HCT116 (cell line): Measurements from ENCODE around the gene BRMS1. TPM values are rescaled to one million over a fixed set of nuclear protein-coding genes. Genes with fewer than 3 reads are reported as not detected.

Experiments
- ATAC-seq: fragments of 200-7000 bp; cut with Tn5 transposase; 2 replicates; pipeline ENCODE4 v1.9.1; 2020; ENCODE audit warnings: mild to moderate bottlenecking, moderate library complexity
- BruUV-seq: library from RNA; stranded (reverse); fragments of 400-500 nt; replicated peaks from 2 replicates; lab custom pipeline; 2021; lab: Mats Ljungman, UMichigan
- CTCF ChIA-PET: fragments of 300-600 bp; sonication (Branson Sonifier 250); formaldehyde crosslinking; loops from one replicate; lab custom pipeline; 2021; ENCODE audit warnings: antibody characterized with exemption; lab: Charles Lee
- POLR2A ChIA-PET: fragments of 300-600, 350-600 bp; sonication (Branson Sonifier 250); formaldehyde crosslinking; loops from one replicate; lab custom pipeline; 2021; ENCODE audit warnings: antibody characterized with exemption; lab: Charles Lee
- RAD21 ChIA-PET, 2 experiments: fragments of 300-600 bp; sonication (Branson Sonifier 250); formaldehyde crosslinking; loops; one replicate each; lab custom pipeline; 2023; ENCODE audit warnings: low total read pairs in 2 of 2; ENCODE audit not compliant: uncharacterized antibody in 2 of 2, unreplicated experiment in 2 of 2, low non-redundant PET in 1 of 2; lab: Charles Lee
- DNase-seq: peaks from one replicate; pipeline ENCODE4 v3.0.0-alpha.2; 2010; ENCODE audit warnings: low read depth, low spot score
- H2AFZ ChIP-seq: fragments of 200-600 bp; shearing (Covaris generic), sonication (generic); 2 replicates; pipeline ENCODE4 v1.6.1; 2017; ENCODE audit warnings: low read depth, mixed run types, mixed read lengths, antibody characterized with exemption, low read length; ENCODE audit not compliant: poor library complexity, severe bottlenecking
- H3K27ac ChIP-seq: 2 replicates; pipeline ENCODE4 v1.5.1; 2012; ENCODE audit warnings: low read depth, low read length
- H3K27me3 ChIP-seq: fragments of 200-600 bp; sonication (generic); 2 replicates; pipeline ENCODE4 v1.6.1; 2016; ENCODE audit warnings: mixed run types, low read length, mixed read lengths; ENCODE audit not compliant: insufficient read depth
- H3K36me3 ChIP-seq, 2 experiments: fragments of 200-500 bp in 1 of 2; fragments of 200-600 bp in 1 of 2; sonication (Bioruptor generic) in 1 of 2; sonication (generic) in 1 of 2; 2 replicates each; pipeline versions ENCODE4 v1.5.1 to v1.6.1; 2014 to 2016; ENCODE audit warnings: low read length in 2 of 2, inconsistent platforms in 1 of 2, mixed read lengths in 1 of 2, mixed run types in 1 of 2; ENCODE audit not compliant: insufficient read depth in 2 of 2, control insufficient read depth in 1 of 2
- H3K4me1 ChIP-seq, 2 experiments: fragments of 200-600 bp in 1 of 2; sonication (generic) in 1 of 2; 2 replicates each; pipeline versions ENCODE4 v1.5.1 to v1.6.1; 2012 to 2017; ENCODE audit warnings: low read length in 2 of 2, inconsistent platforms in 1 of 2, mild to moderate bottlenecking in 1 of 2, mixed read lengths in 1 of 2, mixed run types in 1 of 2, moderate library complexity in 1 of 2; ENCODE audit not compliant: insufficient read depth in 2 of 2, control insufficient read depth in 1 of 2
- H3K4me2 ChIP-seq: fragments of 200-600 bp; sonication (generic); 2 replicates; pipeline ENCODE4 v1.6.1; 2017; ENCODE audit warnings: mixed run types, low read length, mixed read lengths
- H3K4me3 ChIP-seq, 2 experiments: fragments of 200-600 bp in 1 of 2; sonication (generic) in 1 of 2; replicated peaks in 1 of 2; 2 replicates each; pipeline ENCODE4 v1.5.1; 2011 to 2016; ENCODE audit warnings: low read length in 2 of 2, control low read depth in 1 of 2, low read depth in 1 of 2, mild to moderate bottlenecking in 1 of 2, mixed read lengths in 1 of 2, mixed run types in 1 of 2
- H3K79me2 ChIP-seq: fragments of 200-600 bp; sonication (generic); 2 replicates; pipeline ENCODE4 v1.6.1; 2017; ENCODE audit warnings: mild to moderate bottlenecking, mixed run types, low read length, moderate library complexity, mixed read lengths; ENCODE audit not compliant: insufficient read depth
- H3K9ac ChIP-seq: fragments of 200-600 bp; sonication (generic); 2 replicates; pipeline ENCODE4 v1.6.1; 2016; ENCODE audit warnings: low read length, mixed read lengths
- H3K9me2 ChIP-seq: fragments of 200-600 bp; sonication (generic), shearing (Covaris generic); 2 replicates; pipeline ENCODE4 v1.6.1; 2017; ENCODE audit warnings: mixed run types, mild to moderate bottlenecking, moderate library complexity; ENCODE audit not compliant: insufficient read depth
- H3K9me3 ChIP-seq, 2 experiments: fragments of 200-500 bp in 1 of 2; fragments of 200-600 bp in 1 of 2; sonication (Bioruptor generic) in 1 of 2; sonication (generic) in 1 of 2; 2 replicates each; pipeline ENCODE4 v1.6.1; 2014 to 2017; ENCODE audit warnings: low read length in 2 of 2, mixed read lengths in 2 of 2, inconsistent platforms in 1 of 2, low read depth in 1 of 2, mild to moderate bottlenecking in 1 of 2, mixed run types in 1 of 2, moderate library complexity in 1 of 2; ENCODE audit not compliant: control insufficient read depth in 1 of 2, insufficient read depth in 1 of 2
- H4K20me1 ChIP-seq: fragments of 200-600 bp; sonication (generic), shearing (Covaris generic); 2 replicates; pipeline ENCODE4 v1.6.1; 2017; ENCODE audit warnings: mixed run types, mild to moderate bottlenecking, moderate library complexity; ENCODE audit not compliant: insufficient read depth
- ATF3 ChIP-seq: IDR thresholded peaks from 2 replicates; pipeline ENCODE4 v1.6.1; 2012
- CBX3 ChIP-seq: IDR thresholded peaks from 2 replicates; pipeline ENCODE4 v1.6.1; 2012; ENCODE audit warnings: low read depth
- CEBPB ChIP-seq: IDR thresholded peaks from 2 replicates; pipeline ENCODE4 v1.6.1; 2012; ENCODE audit warnings: low read depth
- EGR1 ChIP-seq: IDR thresholded peaks from 2 replicates; pipeline ENCODE4 v1.6.1; 2012; ENCODE audit warnings: low read depth
- ELF1 ChIP-seq: IDR thresholded peaks from 2 replicates; pipeline ENCODE4 v1.6.1; 2012; ENCODE audit warnings: low read depth, borderline replicate concordance
- EZH2 ChIP-seq: fragments of 200-600 bp; sonication (generic); IDR thresholded peaks from 2 replicates; pipeline ENCODE4 v1.6.1; 2017; ENCODE audit warnings: antibody characterized with exemption, mixed run types
- FOSL1 ChIP-seq: IDR thresholded peaks from 2 replicates; pipeline ENCODE4 v1.6.1; 2012; ENCODE audit warnings: low read depth
- JUND ChIP-seq: IDR thresholded peaks from 2 replicates; pipeline ENCODE4 v1.6.1; 2012
- POLR2A ChIP-seq: IDR thresholded peaks from 2 replicates; pipeline ENCODE4 v1.7.0; 2011; ENCODE audit warnings: borderline replicate concordance; ENCODE audit not compliant: insufficient read depth, insufficient read length; ENCODE audit errors: extremely low read depth
- POLR2AphosphoS5 ChIP-seq: IDR thresholded peaks from 2 replicates; pipeline ENCODE4 v1.6.1; 2011; ENCODE audit warnings: mild to moderate bottlenecking, low read depth, low read length, moderate library complexity
- SIN3A ChIP-seq: IDR thresholded peaks from 2 replicates; pipeline ENCODE4 v1.6.1; 2012; ENCODE audit warnings: low read depth
- SP1 ChIP-seq: IDR thresholded peaks from 2 replicates; pipeline ENCODE4 v1.6.1; 2012; ENCODE audit warnings: low read depth
- SRF ChIP-seq: IDR thresholded peaks from 2 replicates; pipeline ENCODE4 v1.6.1; 2012; ENCODE audit warnings: low read depth
- TCF7L2 ChIP-seq: IDR thresholded peaks from 2 replicates; pipeline ENCODE4 v1.7.0; 2011; ENCODE audit warnings: borderline replicate concordance, inconsistent platforms; ENCODE audit not compliant: insufficient read depth, insufficient read length; ENCODE audit errors: extremely low read depth
- YY1 ChIP-seq: IDR thresholded peaks from 2 replicates; pipeline ENCODE4 v1.6.1; 2011; ENCODE audit warnings: low read length, low read depth, moderate library complexity, mild to moderate bottlenecking; ENCODE audit not compliant: insufficient replicate concordance; ENCODE audit errors: extremely low read depth
- ZBTB33 ChIP-seq: IDR thresholded peaks from 2 replicates; pipeline ENCODE4 v1.6.1; 2011; ENCODE audit warnings: mild to moderate bottlenecking, low read length, moderate library complexity; ENCODE audit not compliant: insufficient replicate concordance; ENCODE audit errors: extremely low read depth
- ZFX ChIP-seq: fragments of 450-650 bp; IDR thresholded peaks from 2 replicates; pipeline ENCODE4 v1.6.1; 2017
- ZNF274 ChIP-seq: fragments of 200-500 bp; sonication (Bioruptor generic); IDR thresholded peaks from 2 replicates; pipeline ENCODE4 v1.6.1; 2014; ENCODE audit warnings: mild to moderate bottlenecking, low read depth, low read length, inconsistent platforms
- intact Hi-C: fragments of 100-400 bp; cut with micrococcal nuclease; formaldehyde crosslinking; loops from 2 replicates; pipeline ENCODE4 v1.10.0; 2022
- total RNA-seq: library from RNA; stranded (reverse); gene quantifications from one replicate; pipeline ENCODE4 v1.2.1, GENCODE V29; 2021; ENCODE audit not compliant: unreplicated experiment
- TF ChIP-seq, protein P1 (sequence below), 3 experiments: fragments of 200-600 bp in 1 of 3; sonication (generic) in 1 of 3; IDR thresholded peaks in 2 of 3; conservative IDR thresholded peaks in 1 of 3; 2 replicates each; pipeline ENCODE4 v1.5.1; 2012 to 2017; ENCODE audit warnings: low read depth in 2 of 3, low read length in 2 of 3, antibody characterized with exemption in 1 of 3, borderline replicate concordance in 1 of 3, control low read depth in 1 of 3, mild to moderate bottlenecking in 1 of 3, mixed read lengths in 1 of 3, mixed run types in 1 of 3, moderate library complexity in 1 of 3; ENCODE audit not compliant: insufficient read depth in 1 of 3

The BRMS1 gene
- total RNA-seq, 1 experiment from 2014 or later: 42.1 TPM

DNA sequence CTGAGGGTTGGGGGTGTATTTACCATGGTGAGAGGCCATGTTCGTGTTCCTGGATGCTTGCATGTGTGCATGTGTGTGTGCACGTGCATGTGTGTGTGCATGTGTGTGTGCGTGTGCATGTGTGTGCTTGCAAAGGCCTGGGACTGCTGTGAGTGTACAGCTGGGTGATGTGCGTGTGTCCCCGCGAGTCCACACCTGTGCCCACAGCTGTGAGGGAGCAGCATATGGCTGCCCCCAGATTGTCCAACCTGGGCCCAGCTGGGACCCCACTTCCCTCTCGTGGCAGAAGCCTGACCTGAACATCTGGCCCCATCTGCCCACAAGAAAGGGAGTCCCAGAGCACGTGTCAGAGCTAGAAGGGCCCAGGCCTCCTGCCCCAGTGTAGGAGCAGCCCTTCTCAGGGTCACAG lies 19.6 kb downstream of the BRMS1 start:
- CTCF ChIA-PET: interaction anchor here (2.1 kb wide), 1 partner anchor 13 kb away, joined by 9 read pairs; no protein-coding TSS in a partner anchor
- Histone ChIP-seq H3K4me1 (peaks cover 17 to 56% of the 10 kb centered on the region in 2 experiments), H3K9ac (0 out of 2 replicates have a peak overlapping the region, but pooled peaks have one; percentile 11)

More for the DNA sequence above, 19.6 kb downstream of the BRMS1 start:
- no TSS peak for BruUV-seq
- H3K27ac ChIP-seq: no peak overlapping the region
- H3K36me3 ChIP-seq: no peaks in the 10 kb centered on the region
- RAD21 ChIA-PET: no interaction called here
- no peak overlapping the region for H3K4me3 ChIP-seq
- no peak overlapping the region for H2AFZ ChIP-seq
- intact Hi-C loops: no loop called here
- no peaks in the 10 kb centered on the region for H3K79me2 ChIP-seq
- ATAC-seq: no peak
- no peaks in the 10 kb centered on the region for H4K20me1 ChIP-seq
- DNase-seq: no peak
- H3K9me2 ChIP-seq: no peaks in the 10 kb centered on the region
- H3K27me3 ChIP-seq: no peaks in the 10 kb centered on the region
- no peak for TF ChIP-seq ZFX
- TF ChIP-seq FOSL1: no peak
- no peak for TF ChIP-seq ZBTB33
- TF ChIP-seq ELF1: no peak
- no peak for TF ChIP-seq SRF
- TF ChIP-seq POLR2AphosphoS5: no peak
- TF ChIP-seq, protein P1, sequence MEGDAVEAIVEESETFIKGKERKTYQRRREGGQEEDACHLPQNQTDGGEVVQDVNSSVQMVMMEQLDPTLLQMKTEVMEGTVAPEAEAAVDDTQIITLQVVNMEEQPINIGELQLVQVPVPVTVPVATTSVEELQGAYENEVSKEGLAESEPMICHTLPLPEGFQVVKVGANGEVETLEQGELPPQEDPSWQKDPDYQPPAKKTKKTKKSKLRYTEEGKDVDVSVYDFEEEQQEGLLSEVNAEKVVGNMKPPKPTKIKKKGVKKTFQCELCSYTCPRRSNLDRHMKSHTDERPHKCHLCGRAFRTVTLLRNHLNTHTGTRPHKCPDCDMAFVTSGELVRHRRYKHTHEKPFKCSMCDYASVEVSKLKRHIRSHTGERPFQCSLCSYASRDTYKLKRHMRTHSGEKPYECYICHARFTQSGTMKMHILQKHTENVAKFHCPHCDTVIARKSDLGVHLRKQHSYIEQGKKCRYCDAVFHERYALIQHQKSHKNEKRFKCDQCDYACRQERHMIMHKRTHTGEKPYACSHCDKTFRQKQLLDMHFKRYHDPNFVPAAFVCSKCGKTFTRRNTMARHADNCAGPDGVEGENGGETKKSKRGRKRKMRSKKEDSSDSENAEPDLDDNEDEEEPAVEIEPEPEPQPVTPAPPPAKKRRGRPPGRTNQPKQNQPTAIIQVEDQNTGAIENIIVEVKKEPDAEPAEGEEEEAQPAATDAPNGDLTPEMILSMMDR (IDR thresholded peaks at IDR 0.05 in 2 of 3, conservative IDR thresholded peaks at IDR 0.05 in 1 of 3; ENCODE audit: borderline replicate concordance in 1 of 3, insufficient read depth in 1 of 3, low read depth in 2 of 3, low read length in 2 of 3): no peak
- no peak for TF ChIP-seq POLR2A
- no peak for TF ChIP-seq ATF3
- TF ChIP-seq ZNF274: no peak
- TF ChIP-seq SIN3A: no peak
- no peak for TF ChIP-seq EZH2
- TF ChIP-seq CEBPB: no peak
- no peak for TF ChIP-seq TCF7L2
- no peak for TF ChIP-seq CBX3
- TF ChIP-seq EGR1: no peak
- TF ChIP-seq YY1: no peak
- TF ChIP-seq SP1: no peak
- TF ChIP-seq JUND: no peak
- no peaks in the 10 kb centered on the region for H3K9me3 ChIP-seq
- POLR2A ChIA-PET: no interaction called here
- peak overlapping the region; percentile 46; the same call in 1 of the 2 replicates for H3K4me2 ChIP-seq
